ENCODE results near the gene FAM83F.
A peak's percentile ranks its signal among the peaks of the same experiment; 100 is the strongest.

FAM83F gene

DNA sequence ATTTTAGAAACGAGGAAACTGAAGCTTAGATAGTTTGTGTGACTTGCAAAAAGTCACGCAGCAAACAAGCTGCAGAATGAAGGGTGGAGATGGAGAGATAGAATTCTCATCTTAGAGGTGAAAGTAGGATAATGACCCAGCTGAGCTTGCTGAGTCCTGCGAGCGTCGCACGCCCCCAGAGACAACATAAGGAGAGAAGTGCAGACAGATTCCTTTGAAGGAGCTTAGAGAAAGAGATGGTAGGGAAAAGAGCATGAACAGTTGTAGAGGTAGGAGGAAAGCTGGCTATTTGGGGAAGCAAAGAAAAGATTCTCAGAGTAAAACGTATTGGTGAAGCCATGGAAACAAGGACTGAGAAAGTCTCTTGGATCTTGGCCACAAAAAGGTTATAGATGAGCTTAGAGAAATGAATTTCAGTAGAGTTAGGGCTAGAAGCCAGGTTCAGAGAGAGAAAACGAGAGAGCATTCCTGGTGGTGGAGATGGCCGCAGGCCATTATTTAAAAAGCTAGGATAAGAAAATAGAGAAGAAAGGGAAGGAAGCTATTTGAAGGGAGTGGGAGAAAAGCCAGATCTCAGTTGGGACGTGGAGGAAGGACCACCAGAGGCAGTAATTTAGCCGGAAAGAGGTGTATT is 44.8 kb downstream of the FAM83F start:
- no peak for DNase-seq

DNA sequence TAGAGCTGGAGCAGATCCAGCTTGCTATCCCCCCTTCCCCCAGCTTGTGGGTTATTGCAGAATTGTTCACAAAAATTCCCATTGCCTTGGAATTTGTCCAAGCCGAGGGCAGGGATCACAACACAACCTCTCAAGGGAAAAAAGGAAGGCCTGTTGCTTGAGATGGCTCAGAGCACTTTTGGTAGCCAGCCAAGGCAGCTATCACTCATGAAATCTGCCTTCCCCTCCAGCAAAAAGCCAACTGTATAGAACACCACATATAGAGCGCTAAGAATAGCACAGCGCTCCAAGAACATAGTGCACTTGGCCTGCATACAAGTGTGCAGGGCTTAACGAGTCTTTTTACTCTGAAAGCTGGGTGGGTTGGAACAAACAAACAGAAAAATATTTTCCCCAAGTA is 46.2 kb downstream of the FAM83F start:
- DNase-seq: no peak

DNA sequence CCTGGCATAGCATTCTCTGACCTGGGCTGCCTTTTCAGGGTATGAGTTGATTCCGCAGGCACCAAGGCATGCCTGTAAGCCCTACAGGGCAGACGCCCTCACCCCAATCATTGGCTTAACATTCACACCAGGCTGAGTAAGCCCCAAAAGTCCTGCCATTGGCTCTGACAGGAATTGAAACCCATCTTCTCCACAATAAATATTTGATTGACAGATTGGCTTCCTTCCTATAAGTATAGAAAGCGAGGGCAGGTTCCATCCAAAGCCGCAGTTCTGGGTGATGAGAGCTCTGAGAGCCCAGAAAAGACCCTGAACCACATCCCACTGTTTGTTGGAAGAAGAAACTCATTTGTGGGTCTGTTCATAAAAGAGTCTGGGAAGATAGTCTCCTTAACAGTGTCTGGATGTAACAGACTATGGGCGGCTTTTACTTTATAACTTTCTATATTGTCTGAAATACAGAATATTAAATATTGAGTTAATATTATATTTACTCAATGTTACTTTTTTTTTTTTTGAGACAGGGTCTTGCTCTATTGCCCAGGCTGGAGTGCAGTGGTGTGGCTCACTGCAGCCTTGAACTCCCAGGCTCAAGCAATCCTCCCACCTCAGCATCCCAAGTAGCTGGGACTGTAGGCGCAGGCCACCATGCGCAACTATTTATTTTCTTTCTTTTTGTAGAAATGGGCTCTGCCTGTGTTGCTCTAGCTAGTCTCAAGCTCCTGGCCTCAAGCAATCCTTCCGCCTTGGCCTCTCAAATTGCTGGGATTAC is 46.8 kb downstream of the FAM83F start:
- no peak for DNase-seq

DNA sequence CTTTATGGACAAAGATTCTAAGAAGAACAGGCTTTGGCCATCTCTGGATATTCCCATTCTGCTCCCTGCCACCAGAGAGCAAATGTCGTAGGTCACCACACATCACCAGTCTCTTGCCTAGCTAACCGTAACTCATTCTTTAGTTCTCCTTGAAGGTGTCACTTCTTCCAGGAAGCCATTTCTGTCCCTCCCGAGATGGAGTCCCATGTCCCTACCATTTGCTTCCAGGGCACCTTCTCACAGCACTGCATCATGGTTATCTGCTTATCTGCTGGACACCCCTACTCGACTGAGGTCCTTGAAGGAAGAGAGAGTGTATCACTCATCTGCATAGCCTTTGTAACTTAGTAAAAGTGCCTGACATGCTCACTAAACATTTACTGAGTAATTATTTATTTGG is 47.6 kb downstream of the FAM83F start:
- no peak for DNase-seq

DNA sequence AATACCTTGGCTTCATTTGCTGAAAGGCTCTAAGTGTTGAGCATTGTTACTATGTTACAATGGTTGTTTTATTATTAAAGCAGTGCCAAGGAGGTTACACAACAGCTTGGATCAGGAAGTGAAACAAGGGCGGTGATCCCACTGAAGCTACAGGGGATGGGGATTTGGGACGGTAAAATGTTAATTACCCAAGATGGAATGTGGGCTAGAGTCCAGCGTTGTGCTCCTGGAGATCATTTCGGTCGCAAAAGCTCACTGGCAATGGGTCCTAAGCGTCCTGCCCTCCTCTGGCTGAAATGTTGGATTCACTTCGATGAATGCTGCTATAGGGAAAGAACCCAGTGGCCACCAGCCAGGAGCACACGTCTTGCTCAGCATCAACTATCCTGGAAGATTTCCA is 48.3 kb downstream of the FAM83F start:
- DNase-seq: no peak

DNA sequence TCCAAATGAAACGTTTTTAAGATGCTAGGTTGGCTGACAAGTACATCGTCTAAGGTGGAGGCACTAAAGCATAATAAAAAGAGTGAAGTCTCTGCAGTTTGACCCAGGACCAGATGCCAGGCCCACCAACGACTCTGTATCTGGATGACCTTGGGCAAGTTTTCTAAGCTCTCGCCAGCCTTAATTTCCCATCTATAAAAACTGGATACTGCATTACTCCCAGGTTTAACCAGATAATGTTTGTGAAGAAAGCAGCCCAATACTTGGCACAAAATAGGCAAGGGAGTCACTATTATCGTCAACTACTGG is 49.0 kb downstream of the FAM83F start:
- no peak for DNase-seq

DNA sequence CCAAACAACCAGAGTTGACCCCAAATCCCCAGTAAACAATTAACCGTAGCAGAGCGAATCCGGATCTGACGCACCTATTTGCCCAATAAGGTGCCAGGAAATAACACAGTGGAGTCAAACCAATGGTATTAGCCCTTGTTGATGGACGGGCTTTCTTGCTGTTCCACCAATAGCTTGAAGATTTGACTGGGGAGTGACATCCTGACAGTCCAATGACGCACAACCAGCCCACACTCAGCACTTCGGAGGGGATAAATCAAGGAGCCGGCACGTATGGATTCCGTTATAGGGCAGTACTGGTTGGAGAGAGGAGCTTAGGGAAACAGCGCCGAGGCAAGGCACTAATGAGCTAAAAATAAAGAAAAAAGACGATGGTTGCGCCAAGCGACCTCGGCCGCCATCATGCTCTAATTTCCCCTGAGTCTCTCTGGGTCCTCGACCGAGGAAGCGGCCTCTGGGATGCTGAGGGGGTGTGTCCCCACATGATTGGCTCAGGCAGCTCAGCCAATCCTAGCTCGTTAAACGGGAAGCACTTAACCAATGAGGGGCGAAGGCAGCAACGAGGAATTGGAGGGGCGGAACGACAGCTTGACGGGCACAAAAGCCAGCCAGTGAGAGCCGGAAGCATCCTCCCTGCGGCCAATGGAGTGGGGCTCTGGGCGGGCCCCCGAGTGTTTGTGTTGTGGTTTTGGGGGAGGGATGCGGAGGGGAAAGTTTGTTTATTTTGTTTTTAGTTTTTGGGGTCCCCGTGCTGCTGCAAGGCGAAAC is 49.5 kb downstream of the FAM83F start:
- peak; percentile 98 for DNase-seq

DNA sequence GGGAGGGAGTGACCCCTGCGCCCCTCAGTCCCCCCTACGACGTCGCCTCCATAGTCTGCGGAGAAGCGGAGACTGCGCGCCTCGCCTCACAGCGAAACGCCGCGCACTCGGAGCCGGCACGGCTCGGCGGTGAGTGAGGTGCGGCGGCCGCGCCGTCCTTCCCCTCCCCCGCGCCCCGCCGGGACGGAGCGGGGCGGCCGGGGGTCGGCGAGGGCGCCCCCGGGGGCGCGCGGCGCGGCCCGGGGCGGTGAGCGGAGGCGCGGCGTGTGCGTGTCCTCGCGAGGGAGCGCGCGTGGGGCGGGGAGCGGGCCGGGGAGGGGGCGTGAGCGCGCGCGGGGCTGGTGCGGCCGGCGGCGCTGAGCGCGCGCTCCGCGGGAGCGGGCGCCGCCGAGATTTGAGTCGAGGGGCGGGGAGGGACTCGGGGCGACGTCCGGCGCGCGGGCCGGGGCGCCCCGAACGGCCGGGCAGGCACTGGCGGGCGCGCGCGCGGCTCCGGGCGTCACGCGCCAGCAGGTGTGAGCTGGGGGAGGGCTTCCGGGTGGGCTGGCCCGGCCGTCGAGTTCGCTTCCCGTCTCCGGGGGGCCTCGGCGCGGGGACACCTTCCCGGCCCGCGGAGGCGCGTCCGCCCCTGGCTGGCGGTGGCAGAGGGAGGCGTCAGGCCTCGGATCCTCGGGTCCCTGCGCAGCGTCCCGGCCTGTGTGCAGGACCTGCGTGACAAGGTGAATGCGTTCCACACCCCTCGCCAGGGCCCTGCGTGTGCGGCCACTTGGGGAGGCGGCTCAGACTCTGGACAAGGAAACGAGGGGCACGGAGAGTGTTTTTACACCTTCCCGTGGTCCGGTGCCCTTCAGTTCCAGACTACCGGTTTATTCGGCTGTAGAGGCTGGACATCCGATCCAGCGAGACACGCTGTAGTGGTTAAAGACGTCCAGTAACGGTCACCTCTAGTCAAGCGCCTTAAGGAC is 50.4 kb downstream of the FAM83F start:
- peak; percentile 76 for DNase-seq

DNA sequence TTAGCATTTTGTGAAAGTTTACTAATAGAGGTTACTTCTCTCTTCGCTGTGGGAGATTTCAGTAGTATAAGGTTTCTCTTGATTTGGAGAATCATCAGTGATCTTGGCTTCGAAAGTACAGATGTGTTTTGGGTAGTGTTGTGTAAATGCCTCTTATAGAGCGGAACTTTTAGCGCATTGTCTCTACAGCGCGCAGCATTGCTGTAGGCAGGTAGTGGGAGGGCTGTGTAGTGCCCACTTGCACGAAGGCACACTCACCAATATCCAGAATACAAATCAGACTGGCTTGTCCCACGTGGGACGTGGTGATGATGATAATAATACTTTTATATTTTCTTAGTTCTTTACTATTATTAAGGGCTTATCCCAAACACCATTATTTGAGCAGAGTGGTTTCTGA is 51.4 kb downstream of the FAM83F start:
- DNase-seq: no peak

DNA sequence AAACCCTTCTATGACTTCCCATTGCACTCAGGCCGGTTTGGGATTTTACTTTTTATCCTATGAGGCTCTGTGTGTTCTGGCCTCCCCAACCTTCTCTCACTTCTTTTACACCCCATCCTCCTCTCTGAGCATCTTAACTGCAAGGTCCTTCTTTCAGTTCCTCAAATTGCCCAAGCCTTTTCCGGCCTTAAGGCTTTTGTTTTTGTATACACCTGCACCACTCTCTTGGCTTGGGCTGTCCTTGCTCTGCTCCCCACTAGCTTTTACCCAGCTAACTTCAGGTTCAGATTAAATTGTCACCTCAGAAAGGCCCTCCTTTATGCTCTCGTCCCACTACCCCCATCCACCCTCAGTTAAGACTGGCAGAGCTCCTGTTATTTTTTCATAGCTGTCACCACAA is 55.5 kb downstream of the FAM83F start:
- DNase-seq: no peak

DNA sequence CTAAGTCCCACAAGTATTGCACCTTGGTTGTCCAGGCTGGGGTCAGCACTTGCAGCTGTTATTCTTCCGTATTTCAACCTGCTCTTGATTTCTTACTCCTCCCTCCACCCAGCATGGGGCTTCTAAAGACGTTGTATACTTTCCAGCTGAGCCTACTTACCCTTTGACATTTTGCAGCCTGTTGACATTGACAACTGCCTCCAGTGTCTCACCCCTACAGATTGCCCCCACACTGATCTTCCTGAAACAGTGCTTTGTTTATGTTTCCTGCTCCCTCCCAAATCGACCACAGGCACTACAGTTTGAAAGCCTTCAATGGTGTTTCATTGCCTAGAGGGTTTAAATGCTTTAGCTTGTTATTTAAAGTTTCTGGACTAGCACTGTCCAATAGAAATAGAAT is 56.6 kb downstream of the FAM83F start:
- DNase-seq: no peak

DNA sequence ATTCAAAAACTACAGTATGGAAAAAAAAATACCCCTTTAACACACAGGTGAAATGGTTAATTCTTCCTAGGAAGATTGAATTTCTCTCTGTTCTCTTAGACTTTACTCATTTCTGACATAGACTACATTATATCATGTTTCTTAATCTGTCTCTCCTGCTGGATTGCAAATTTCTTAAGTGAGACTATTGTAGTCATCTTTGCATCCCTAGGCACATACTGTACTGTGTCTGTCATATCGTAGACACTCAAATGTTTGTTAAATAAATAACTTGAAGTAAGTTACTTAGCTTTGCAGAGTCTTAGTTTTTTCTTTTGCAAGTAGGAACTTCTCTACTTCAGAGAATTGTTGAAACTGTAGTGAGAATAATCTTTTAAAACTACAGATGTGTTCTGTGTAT is 58.7 kb downstream of the FAM83F start:
- DNase-seq: no peak

DNA sequence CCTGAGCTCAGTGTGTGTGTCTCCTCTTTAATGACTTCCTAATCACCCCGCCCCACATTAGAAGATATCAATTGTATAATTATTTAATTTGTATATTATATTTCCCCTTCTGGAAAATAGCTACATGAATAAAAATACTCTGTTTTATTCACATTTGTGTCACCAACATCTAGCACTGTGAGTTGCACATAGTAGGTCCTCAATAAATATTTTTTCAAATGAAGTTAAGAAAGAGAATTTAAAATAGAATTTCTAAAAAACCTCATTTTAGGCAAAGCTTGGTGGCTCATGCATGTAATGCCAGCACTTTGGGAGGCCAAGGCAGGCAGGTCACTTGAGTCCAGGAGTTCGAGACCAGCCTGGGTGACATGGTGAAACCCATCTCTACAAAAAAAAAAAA is 59.7 kb downstream of the FAM83F start:
- no peak for DNase-seq

DNA sequence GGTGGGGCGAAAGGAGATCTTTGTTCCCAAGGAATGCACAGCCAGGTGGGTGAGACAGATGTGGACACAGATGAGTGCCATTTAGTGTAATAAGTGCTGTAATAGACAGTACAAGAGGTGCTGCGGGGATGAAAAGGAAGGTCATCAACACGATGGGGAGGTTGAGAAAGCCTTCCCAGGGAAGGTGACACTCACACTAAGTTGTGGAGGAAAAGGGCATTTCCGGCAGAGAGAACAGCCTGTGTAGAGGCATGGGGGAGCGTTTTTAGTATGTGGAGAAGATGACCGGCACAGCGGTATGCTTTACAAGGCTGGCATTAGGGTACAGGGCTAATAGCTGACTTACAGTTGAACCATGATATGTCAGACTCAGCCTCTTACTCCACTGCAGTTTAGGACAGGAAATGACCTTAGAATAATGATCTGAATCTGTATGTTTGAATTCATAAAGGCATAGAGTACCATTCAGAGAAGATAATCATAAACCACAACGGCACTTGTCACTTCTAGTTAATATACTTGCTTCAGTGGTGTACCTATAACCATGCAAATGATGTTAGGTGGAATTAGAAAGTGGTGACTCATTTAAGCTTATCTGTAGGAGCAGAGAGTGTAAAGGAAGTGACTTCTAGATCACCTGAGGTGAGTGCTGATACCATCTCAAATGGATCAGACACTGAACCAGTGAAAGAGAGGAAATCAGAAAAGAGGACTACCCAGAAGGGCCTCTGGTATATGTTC is 60.6 kb downstream of the FAM83F start:
- no peak for DNase-seq

DNA sequence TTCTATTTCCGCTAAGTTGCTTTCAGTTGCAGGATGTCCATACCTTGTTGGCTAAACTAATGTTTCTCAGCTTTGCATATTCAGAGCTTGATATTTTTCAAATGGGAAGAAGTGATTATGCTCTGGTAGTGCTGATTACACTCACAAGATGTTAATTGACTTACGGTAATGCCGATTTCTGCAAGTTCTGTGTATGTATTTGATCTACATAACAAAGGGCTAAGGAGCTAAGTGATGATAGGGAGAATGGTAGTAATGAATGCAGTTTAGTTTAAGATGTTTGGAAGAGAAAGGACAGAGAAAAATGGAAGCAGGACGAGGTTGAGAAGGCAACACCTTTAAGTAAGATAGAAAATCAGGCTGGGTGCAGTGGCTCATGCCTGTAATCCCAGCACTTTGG is 61.4 kb downstream of the FAM83F start:
- DNase-seq: no peak

DNA sequence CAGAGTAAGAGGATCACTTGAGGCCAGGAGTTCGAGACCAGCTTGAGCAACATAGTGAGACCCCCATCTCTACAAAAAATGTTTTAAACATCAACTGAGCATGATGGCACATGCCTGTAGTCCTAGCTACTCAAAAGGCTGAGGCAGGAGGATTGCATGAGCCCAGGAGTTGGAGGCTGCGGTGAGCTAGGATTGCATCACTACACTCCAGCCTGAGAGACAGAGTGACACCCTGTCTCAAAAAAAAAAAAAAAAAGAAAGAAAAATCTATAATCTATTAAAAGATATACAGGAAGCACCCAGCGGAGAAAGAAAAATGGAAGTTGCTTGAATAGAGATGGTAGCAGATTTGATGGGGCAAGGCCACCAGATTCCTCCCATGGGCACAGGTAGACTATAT is 61.8 kb downstream of the FAM83F start:
- DNase-seq: no peak

DNA sequence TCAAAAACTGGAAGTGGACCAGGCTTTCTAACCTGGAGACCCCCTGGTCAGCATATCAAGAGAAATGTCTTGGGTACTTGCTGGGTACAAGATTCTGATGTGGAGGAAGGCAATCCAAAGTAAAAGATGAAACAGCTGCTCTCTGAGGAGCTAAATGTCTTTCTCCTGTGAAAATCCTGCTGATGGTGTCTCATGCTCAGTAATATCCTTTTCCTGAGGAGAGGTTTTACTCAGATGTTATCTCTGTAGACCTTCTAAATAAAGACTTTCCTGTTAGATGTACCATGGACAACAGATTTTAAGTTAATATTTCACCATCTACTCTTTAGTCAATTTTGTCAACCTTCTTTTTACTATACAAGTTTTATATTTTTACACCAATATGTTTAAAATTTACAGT is 62.9 kb downstream of the FAM83F start:
- DNase-seq: no peak

DNA sequence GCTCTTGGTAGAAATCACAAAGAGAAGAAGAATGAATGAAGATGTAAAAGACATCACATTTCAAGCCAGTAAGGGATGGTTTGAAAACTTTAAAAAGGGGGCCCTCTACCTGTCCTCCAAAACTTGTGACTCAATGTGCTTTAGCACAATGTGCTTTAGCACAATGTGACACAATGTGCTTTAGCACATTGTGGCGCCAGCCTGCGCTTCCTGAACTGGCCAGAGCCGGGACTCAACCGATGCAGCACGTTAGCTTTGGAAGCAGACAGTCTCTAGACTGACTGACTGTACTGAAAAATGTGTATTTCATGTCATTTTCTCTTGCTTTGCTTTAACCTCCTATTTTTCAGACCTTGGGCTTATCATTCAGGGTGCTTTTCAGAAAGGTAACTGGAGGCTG is 63.5 kb downstream of the FAM83F start:
- no peak for DNase-seq

DNA sequence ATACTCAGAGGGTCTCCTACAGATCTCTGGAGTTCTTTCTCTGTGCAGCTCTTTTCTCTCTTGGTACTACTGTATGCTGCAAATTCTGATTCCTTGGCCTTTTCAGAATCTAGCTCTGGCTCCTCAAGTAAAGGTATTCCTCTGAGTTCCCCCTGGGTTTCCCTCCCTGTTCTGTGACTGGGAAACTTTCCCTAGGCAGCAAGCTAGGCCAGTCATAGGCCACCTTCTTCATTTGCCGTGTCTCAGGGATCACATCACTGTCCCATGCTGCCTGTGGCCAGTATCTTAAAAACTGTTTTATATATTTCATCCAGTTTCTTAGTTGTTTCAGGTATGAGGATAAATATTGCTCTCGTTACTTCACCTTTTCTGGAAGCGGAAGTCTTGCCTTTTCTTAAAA is 71.2 kb downstream of the FAM83F start:
- DNase-seq: no peak

DNA sequence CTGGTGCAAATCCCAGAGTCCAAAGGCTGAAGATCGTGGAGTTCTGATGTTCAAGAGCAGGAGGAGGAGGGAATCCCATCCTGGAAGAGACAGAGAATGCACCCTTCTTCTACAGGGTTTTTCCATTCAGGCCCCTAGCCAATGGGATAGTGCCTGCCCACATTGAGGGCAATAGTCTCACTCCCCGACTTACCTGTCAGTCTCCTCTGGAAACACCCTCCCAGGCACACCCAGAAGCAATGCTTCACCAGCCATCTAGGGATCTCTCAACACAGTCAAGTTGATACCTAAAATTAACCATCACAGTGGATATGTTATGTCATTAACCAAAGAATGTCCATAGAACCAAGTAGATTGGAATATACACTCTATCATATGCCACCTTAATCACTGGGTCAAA is 72.9 kb downstream of the FAM83F start:
- no peak for DNase-seq

DNA sequence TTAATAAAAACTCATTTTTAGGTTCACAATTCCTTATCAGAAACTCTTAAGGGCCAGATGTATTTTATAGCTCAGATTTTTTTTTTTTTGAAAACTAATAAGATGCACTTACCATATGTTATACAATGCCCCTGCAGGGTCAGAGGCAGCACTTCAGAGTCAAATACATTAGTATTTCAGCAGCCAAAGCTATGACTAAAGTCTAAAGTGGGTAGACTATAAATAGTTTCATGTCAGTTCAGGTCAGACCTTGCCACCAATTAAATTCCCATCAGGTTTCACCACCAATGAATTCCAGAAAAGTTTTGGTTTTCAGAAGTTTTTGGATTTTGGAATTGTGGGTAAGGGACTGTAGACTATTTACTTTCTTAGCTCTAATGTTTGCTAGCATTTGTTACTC is 75.9 kb downstream of the FAM83F start:
- DNase-seq: no peak

DNA sequence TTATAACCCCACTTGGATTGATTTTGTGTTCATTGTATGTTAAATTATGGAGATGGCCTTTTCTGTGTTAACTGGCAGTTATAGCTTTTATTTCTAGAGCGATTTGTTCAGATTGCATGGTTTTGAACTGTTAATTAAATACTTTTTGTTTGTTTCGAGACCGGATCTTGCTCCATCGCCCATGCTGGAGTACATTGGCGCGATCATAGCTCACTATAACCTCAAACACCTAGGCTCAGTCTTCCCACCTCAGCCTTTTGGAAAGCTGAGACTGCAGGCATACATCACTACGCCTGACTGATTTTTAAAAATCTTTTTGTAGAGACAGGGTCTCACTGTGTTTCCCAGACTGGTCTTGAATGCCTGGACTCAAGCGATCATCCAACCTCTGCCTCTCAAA is 77.0 kb downstream of the FAM83F start:
- DNase-seq: no peak

All from activated T-cell treated with anti-CD3 and anti-CD28 coated beads, Interleukin-2, amount 50 U/mL, for 1 hour (primary cell).